Fibroblast of the conjunctiva (primary cell): ENCODE data around the gene ADTRP.
A peak's percentile ranks its signal among the peaks of the same experiment; 100 is the strongest.

Experiments
- DNase-seq: peaks from one replicate; pipeline ENCODE4 v3.0.0-alpha.2; 2010; ENCODE audit warnings: low read depth

Gene ADTRP

GRCh38 chr6:11722805-11723631 lies 55.6 kb downstream of the ADTRP start:
- DNase-seq: no peak

GRCh38 chr6:11722220-11722619 lies 56.4 kb downstream of the ADTRP start:
- DNase-seq: no peak

- no peak for DNase-seq
Observed at GRCh38 chr6:11718463-11718862, 60.1 kb downstream of the ADTRP start.

- no peak for DNase-seq
Observed at GRCh38 chr6:11718031-11718430, 60.6 kb downstream of the ADTRP start.

- no peak for DNase-seq
Observed at GRCh38 chr6:11714798-11715285, 63.8 kb downstream of the ADTRP start.

- no peak for DNase-seq
Observed at GRCh38 chr6:11714116-11714797, 64.3 kb downstream of the ADTRP start.

GRCh38 chr6:11712760-11713159 lies 65.8 kb downstream of the ADTRP start:
- no peak for DNase-seq

GRCh38 chr6:11711984-11712711 lies 66.5 kb downstream of the ADTRP start:
- DNase-seq: no peak

- DNase-seq: no peak
Observed at GRCh38 chr6:11711003-11711983, 67.3 kb downstream of the ADTRP start.

- no peak for DNase-seq
Observed at GRCh38 chr6:11710311-11710761, 68.3 kb downstream of the ADTRP start.

GRCh38 chr6:11706171-11706570 lies 72.4 kb downstream of the ADTRP start:
- DNase-seq: no peak

- no peak for DNase-seq
Observed at GRCh38 chr6:11705483-11705882, 73.1 kb downstream of the ADTRP start.

- no peak for DNase-seq
Observed at GRCh38 chr6:11705069-11705468, 73.5 kb downstream of the ADTRP start.

- no peak for DNase-seq
Observed at GRCh38 chr6:11703725-11704124, 74.9 kb downstream of the ADTRP start.

GRCh38 chr6:11702500-11703130 lies 76.0 kb downstream of the ADTRP start:
- DNase-seq: no peak

GRCh38 chr6:11702089-11702488 lies 76.5 kb downstream of the ADTRP start:
- DNase-seq: no peak

- no peak for DNase-seq
Observed at GRCh38 chr6:11701573-11701972, 77.0 kb downstream of the ADTRP start.

GRCh38 chr6:11700118-11700718 lies 78.4 kb downstream of the ADTRP start:
- DNase-seq: peak; percentile 43

GRCh38 chr6:11699576-11699975 lies 79.0 kb downstream of the ADTRP start:
- no peak for DNase-seq
